Transverse colon (tissue), 4 donors: Measurements from ENCODE around the gene OBSCN.

Experiments
- EP300 ChIP-seq: sonication (generic); formaldehyde crosslinking; IDR thresholded peaks from one replicate; pipeline ENCODE4 v1.6.1; 2017; ENCODE audit warnings: antibody characterized with exemption, low read depth
- POLR2A ChIP-seq: fragments of 450-650 bp; IDR thresholded peaks from one replicate; pipeline ENCODE4 v1.6.1; 2016; ENCODE audit warnings: antibody characterized with exemption, mild to moderate bottlenecking, moderate library complexity
- POLR2AphosphoS5 ChIP-seq, 3 donors: sonication (generic); formaldehyde crosslinking; IDR thresholded peaks; one replicate each; pipeline ENCODE4 v1.6.1; 2016; ENCODE audit warnings: antibody characterized with exemption in 3 of 3
- TF ChIP-seq, protein P1 (sequence below), 5 experiments: fragments of 200-600 bp in 3 of 5; fragments of 450-650 bp in 2 of 5; sonication (generic) in 3 of 5; IDR thresholded peaks; 1 replicate in 2 of 5; 2 replicates in 3 of 5; pipeline ENCODE4 v1.5.1; 2016 to 2017; ENCODE audit warnings: antibody characterized with exemption in 5 of 5, inconsistent platforms in 3 of 5, mild to moderate bottlenecking in 2 of 5, moderate library complexity in 1 of 5

- TF ChIP-seq, protein P1, sequence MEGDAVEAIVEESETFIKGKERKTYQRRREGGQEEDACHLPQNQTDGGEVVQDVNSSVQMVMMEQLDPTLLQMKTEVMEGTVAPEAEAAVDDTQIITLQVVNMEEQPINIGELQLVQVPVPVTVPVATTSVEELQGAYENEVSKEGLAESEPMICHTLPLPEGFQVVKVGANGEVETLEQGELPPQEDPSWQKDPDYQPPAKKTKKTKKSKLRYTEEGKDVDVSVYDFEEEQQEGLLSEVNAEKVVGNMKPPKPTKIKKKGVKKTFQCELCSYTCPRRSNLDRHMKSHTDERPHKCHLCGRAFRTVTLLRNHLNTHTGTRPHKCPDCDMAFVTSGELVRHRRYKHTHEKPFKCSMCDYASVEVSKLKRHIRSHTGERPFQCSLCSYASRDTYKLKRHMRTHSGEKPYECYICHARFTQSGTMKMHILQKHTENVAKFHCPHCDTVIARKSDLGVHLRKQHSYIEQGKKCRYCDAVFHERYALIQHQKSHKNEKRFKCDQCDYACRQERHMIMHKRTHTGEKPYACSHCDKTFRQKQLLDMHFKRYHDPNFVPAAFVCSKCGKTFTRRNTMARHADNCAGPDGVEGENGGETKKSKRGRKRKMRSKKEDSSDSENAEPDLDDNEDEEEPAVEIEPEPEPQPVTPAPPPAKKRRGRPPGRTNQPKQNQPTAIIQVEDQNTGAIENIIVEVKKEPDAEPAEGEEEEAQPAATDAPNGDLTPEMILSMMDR (IDR thresholded peaks at IDR 0.05) = no peak
- TF ChIP-seq EP300 (no peak), POLR2A (no peak), POLR2AphosphoS5 (IDR thresholded peaks at IDR 0.05) (no peak)
Measured at GRCh38 chr1:228411548-228412430, 203.9 kb downstream of the OBSCN start.
